Left renal cortex interstitium (tissue), 4 donors: ENCODE data around the gene QSOX2. TPM values are rescaled to one million over a fixed set of nuclear protein-coding genes. Genes with fewer than 3 reads are reported as not detected.
"Not testable (repeated sequence)": the region's sequence is repeated elsewhere in the genome, so short reads cannot be mapped to it uniquely, and the experiment has no call there.

Experiments
- DNase-seq, 4 donors: peaks; one replicate each; pipeline ENCODE4 v3.0.0-alpha.2; 2013; ENCODE audit warnings: low read depth in 4 of 4, low spot score in 2 of 4, missing footprints in 1 of 4
- polyA plus RNA-seq, 4 donors: library from polyadenylated mRNA; unstranded; fragments of 120-200 nt; gene quantifications; one replicate each; pipeline ENCODE4 v1.2.1, GENCODE V29; 2013; ENCODE audit not compliant: insufficient read length in 4 of 4

The QSOX2 gene
- polyA plus RNA-seq, 4 donors, result 15.9 to 22.0 (median 17.0) TPM

DNA sequence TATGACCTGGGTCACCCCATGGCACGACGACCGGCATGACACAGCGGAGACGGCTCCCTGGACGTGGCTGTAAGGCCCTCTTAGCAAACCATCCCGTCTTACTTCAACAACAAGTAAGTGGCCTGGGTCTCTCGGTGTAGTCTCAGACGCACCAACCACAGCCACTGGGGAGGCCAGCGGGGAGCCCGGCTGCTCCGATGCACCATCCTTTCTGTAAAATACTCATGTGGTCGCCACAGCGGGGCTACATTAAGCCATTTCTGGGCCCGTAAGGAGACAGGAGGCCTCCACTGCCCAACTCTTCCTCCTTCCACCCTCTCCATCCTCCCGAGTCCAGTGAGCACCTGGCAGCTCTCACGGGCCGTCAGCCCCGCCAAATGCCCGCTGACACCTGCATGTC lies 4.7 kb downstream of the QSOX2 start:
- DNase-seq, result no peak

DNA sequence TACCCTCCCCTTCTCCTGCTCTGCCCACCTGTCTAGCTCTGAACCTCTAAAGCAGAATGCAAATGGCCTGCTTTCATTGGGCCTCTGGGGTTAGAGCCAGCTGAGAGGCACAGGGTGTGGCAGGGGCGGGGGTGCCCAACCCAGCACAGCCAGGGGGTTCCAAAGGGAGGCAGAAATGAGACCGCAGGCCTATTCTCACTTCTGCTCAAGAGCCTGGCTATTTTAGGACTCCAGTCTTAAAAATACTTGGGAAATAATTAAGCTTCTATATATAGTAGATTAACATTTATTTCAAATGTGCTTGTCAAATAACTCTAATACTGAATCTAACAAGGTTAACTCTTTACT lies 5.7 kb downstream of the QSOX2 start:
- no peak for DNase-seq

GRCh38 chr9:136239135-136239982 lies 6.3 kb downstream of the QSOX2 start:
- DNase-seq, result no peak

DNA sequence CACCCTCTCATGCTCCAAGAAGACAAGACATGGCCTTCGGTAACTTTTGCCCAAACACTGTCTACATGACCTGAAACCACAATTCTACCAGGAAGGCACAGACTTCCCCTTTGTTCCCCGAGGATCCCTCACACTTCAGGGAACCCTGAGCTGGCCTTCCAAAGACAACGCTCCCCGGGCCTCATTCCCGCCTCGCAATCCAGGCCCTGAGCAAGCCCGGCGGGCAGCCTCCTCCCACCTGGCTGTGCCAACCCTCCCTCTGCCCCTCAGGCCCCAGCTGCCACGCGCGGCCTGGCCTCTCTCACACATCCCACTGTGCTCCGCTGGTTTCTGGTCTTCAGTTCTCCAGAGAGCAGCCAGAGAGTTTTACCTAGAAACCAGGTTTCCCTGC lies 7.3 kb downstream of the QSOX2 start:
- no peak for DNase-seq

DNA sequence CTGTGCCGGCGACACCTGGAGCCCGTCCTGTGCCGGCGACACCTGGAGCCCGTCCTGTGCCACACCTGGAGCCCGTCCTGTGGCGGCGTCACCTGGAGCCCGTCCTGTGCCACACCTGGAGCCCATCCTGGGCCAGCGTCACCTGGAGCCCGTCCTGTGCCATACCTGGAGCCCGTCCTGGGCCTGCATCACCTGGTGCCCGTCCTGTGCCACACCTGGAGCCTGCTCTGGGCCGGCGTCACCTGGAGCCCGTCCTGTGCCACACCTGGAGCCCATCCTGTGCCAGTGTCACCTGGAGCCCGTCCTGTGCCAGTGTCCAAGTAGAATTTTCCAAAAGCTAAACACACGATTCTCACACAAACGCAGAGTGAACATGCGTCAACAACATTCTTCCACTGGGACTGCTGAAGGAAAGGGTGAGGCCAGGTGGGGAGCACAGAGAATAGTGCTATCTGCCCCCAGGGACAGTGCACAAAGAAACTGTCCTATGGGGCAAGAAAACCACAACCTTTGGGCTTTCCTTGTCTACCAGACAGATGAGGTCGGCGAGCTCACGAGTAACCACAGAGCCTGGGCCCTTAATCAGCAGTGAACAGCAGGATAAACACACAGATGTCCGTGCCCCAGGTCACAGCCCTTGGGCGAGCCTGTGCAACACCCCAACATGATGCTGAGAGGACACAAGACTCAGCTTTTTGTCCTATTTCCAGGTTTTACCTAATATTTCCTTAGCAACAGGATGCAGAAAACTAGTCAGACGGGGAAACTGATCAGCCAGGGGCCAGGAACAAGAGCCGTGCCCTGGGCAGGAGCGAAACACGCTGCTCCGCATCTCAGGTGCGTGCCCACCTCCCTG lies 7.9 kb downstream of the QSOX2 start:
- DNase-seq, result no peak

DNA sequence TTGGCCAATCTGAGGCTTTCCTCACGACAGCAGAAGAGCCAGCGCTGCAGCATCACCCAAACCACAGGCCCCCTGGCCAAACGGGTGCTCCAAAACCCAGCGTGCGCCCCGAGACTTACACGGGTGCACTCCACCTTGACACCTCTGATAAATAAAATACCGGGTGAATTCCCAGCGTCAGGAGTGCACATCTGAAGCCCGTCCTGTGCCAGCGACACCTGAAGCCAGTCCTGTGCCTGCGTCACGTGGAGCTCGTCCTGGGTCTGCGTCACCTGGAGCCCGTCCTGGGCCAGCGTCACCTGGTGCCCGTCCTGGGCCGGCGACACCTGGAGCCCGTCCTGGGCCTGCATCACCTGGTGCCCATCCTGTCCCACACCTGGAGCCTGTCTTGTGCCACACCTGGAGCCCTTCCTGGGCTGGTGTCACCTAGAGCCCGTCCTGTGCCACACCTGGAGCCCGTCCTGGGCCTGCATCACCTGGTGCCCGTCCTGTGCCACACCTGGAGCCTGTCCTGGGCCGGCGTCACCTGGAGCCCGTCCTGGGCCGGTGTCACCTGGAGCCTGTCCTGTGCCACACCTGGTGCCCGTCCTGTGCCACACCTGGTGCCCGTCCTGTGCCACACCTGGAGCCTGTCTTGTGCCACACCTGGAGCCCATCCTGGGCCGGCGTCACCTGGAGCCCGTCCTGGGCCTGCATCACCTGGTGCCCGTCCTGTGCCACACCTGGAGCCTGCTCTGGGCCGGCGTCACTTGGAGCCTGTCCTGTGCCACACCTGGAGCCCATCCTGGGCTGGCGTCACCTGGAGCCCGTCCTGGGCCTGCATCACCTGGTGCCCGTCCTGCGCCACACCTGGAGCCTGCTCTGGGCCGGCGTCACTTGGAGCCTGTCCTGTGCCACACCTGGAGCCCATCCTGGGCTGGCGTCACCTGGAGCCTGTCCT lies 8.9 kb downstream of the QSOX2 start:
- not testable (repeated sequence) for DNase-seq

GRCh38 chr9:136235709-136236455 lies 9.7 kb downstream of the QSOX2 start:
- DNase-seq, result no peak

GRCh38 chr9:136235171-136235570 lies 10.4 kb downstream of the QSOX2 start:
- DNase-seq, result no peak

GRCh38 chr9:136234597-136234996 lies 11.0 kb downstream of the QSOX2 start:
- DNase-seq, result no peak

GRCh38 chr9:136233868-136234267 lies 11.7 kb downstream of the QSOX2 start:
- no peak for DNase-seq

GRCh38 chr9:136233411-136233810 lies 12.2 kb downstream of the QSOX2 start:
- DNase-seq, result no peak

- DNase-seq, result no peak
Observed at GRCh38 chr9:136232969-136233368, 12.6 kb downstream of the QSOX2 start.

- no peak for DNase-seq
Observed at GRCh38 chr9:136231478-136232297, 13.9 kb downstream of the QSOX2 start.

- no peak for DNase-seq
Observed at GRCh38 chr9:136230773-136231172, 14.8 kb downstream of the QSOX2 start.

DNA sequence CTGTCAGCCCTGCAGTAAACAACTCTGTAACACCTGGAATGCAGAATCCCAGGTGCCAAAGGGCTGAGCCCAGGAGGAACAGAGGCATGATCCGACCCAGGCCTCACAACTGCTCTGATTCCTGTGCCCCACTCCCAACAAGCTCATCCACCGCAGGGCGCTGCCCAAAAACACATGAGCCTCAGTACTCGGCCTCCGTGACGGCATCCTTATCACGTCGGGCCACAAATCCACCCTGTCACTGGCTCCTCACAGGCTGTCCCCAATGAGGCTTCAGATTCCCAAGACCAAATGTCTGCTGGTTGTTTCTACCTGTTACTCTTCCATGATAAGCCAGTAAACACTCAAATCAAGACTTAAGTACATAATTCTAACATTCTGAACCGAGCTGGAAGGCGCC lies 15.2 kb downstream of the QSOX2 start:
- no peak for DNase-seq

DNA sequence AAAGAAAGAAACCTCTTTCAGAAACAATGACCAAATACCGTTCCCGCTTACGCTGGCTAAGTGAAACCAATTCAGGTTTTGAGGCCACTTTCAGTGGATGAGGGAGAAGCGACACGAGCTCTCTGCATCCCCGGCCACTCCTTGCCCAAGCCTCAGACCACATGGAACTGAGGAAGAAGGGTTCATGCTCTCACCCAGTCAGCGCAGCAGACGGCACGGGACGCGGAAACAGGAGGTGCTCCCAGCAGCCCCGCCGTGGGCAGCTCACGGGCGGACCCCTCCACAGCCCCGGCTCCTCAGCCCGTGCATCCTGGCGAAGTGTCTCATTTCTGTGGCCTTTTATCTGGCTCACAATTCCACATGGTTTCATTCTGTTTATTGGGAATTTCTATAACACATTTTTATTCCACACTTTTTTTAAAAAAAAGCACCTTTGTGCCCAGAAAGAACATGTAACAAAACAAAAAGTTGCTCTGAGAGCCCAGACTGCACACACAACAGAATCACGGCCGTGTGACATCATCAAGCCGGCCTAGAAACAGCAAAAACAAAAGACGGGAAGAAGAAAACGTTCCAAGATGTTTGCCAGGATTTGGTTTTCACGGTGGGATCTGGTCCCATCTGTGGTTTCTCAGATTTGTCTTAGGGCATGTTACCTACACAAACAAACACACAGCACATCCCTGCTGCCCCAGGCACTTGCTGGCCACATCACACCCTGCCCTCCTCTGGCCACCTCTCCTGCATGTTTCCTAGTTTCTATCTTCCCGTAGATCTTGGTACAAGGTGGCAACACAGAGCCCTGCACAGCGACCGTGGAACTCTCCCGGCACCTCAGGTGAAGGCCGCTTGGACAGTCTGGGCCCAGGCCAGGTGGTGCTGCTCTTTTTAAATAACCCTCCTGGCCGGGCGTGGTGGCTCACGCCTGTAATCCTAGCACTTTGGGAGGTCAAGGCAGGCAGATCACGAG lies 16.2 kb downstream of the QSOX2 start:
- no peak for DNase-seq

DNA sequence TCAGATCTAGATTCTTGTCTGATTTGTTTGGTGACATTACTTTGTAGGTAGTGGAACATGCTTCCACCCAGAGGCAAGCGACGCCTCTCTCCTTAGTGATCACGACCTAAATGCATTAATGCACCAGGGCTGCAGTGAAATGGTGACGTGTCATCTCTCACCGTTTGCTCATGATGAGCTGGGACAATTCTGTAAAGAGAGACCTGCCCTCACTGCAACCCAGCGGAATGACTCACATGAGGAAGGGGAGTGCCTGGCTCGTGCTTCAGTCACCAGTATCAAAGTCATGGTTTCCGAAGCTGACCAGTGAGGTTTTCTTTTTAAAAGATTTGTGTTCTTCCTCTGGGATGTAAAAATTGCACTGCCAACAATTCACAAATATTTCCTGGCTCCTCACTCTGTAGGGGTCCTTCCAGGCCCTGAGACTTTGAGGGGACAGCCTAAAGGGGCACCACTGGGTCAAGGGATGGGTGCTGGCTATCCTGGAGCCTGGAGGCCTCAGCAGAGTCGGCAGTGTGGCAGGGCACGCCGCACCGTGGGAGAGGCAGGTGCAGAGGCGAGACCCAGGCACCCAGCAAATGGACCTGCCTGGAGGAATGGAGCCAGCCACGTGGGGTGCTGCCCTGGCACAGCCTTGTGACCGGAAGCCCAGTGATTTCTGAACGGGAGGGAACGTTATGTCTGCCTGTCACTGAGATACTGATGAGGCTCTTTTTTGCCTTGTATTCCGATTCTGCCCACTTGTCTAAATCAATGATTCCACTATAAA lies 17.3 kb downstream of the QSOX2 start:
- no peak for DNase-seq
